ENCODE measurements around the gene UNC5C.

The UNC5C gene

GRCh38 chr4:95238554-95238953 is 310.2 kb downstream of the UNC5C start:
- no peaks in the 10 kb centered on the region for H3K36me3 ChIP-seq (ENCODE audit: insufficient read depth, low read length)
- H3K9ac ChIP-seq (ENCODE audit: low read depth, low read length): no peak overlapping the region
- H3K4me1 ChIP-seq (ENCODE audit: insufficient read depth, low read length): no peaks in the 10 kb centered on the region
- H3K9me3 ChIP-seq (ENCODE audit: control insufficient read depth, insufficient read depth, low read length): no peaks in the 10 kb centered on the region

- Histone ChIP-seq H3K36me3 (ENCODE audit: insufficient read depth, low read length) (no peaks in the 10 kb centered on the region), H3K9me3 (ENCODE audit: control insufficient read depth, insufficient read depth, low read length) (no peaks in the 10 kb centered on the region), H3K9ac (ENCODE audit: low read depth, low read length) (no peak overlapping the region), H3K4me1 (ENCODE audit: insufficient read depth, low read length) (no peaks in the 10 kb centered on the region)
These were observed 316.2 kb downstream of the UNC5C start for GRCh38 chr4:95232358-95233156.

GRCh38 chr4:95231681-95232080 is 317.1 kb downstream of the UNC5C start:
- Histone ChIP-seq H3K36me3 (ENCODE audit: insufficient read depth, low read length) (no peaks in the 10 kb centered on the region), H3K9ac (ENCODE audit: low read depth, low read length) (no peak overlapping the region), H3K4me1 (ENCODE audit: insufficient read depth, low read length) (no peaks in the 10 kb centered on the region), H3K9me3 (ENCODE audit: control insufficient read depth, insufficient read depth, low read length) (no peaks in the 10 kb centered on the region)

GRCh38 chr4:95225849-95226248 is 322.9 kb downstream of the UNC5C start:
- Histone ChIP-seq H3K36me3 (ENCODE audit: insufficient read depth, low read length) (no peaks in the 10 kb centered on the region), H3K4me1 (ENCODE audit: insufficient read depth, low read length) (no peaks in the 10 kb centered on the region), H3K9ac (ENCODE audit: low read depth, low read length) (no peak overlapping the region), H3K9me3 (ENCODE audit: control insufficient read depth, insufficient read depth, low read length) (no peaks in the 10 kb centered on the region)

- no peaks in the 10 kb centered on the region for H3K36me3 ChIP-seq (ENCODE audit: insufficient read depth, low read length)
- H3K4me1 ChIP-seq (ENCODE audit: insufficient read depth, low read length): no peaks in the 10 kb centered on the region
- H3K9ac ChIP-seq (ENCODE audit: low read depth, low read length): no peak overlapping the region
- no peaks in the 10 kb centered on the region for H3K9me3 ChIP-seq (ENCODE audit: control insufficient read depth, insufficient read depth, low read length)
These were observed 324.4 kb downstream of the UNC5C start for GRCh38 chr4:95224402-95224801.

GRCh38 chr4:95220205-95221175 is 328.3 kb downstream of the UNC5C start:
- H3K9me3 ChIP-seq (ENCODE audit: control insufficient read depth, insufficient read depth, low read length): no peaks in the 10 kb centered on the region
- H3K9ac ChIP-seq (ENCODE audit: low read depth, low read length): no peak overlapping the region
- no peaks in the 10 kb centered on the region for H3K4me1 ChIP-seq (ENCODE audit: insufficient read depth, low read length)
- H3K36me3 ChIP-seq (ENCODE audit: insufficient read depth, low read length): no peaks in the 10 kb centered on the region

GRCh38 chr4:95219109-95219508 is 329.7 kb downstream of the UNC5C start:
- H3K4me1 ChIP-seq (ENCODE audit: insufficient read depth, low read length): no peaks in the 10 kb centered on the region
- H3K9ac ChIP-seq (ENCODE audit: low read depth, low read length): no peak overlapping the region
- H3K9me3 ChIP-seq (ENCODE audit: control insufficient read depth, insufficient read depth, low read length): no peaks in the 10 kb centered on the region
- H3K36me3 ChIP-seq (ENCODE audit: insufficient read depth, low read length): no peaks in the 10 kb centered on the region

- H3K9ac ChIP-seq (ENCODE audit: low read depth, low read length): no peak overlapping the region
These were observed 331.6 kb downstream of the UNC5C start for GRCh38 chr4:95217197-95217596.

GRCh38 chr4:95216636-95217035 is 332.1 kb downstream of the UNC5C start:
- no peaks in the 10 kb centered on the region for H3K36me3 ChIP-seq (ENCODE audit: insufficient read depth, low read length)
- H3K9me3 ChIP-seq (ENCODE audit: control insufficient read depth, insufficient read depth, low read length): no peaks in the 10 kb centered on the region
- H3K4me1 ChIP-seq (ENCODE audit: insufficient read depth, low read length): no peaks in the 10 kb centered on the region; the same call in 1 of the 2 replicates

More at GRCh38 chr4:95217197-95217596, 331.6 kb downstream of the UNC5C start:
- Histone ChIP-seq H3K9me3 (ENCODE audit: control insufficient read depth, insufficient read depth, low read length) (no peaks in the 10 kb centered on the region), H3K4me1 (ENCODE audit: insufficient read depth, low read length) (no peaks in the 10 kb centered on the region; the same call in 1 of the 2 replicates), H3K36me3 (ENCODE audit: insufficient read depth, low read length) (no peaks in the 10 kb centered on the region)

GRCh38 chr4:95215991-95216605 is 332.7 kb downstream of the UNC5C start:
- H3K36me3 ChIP-seq (ENCODE audit: insufficient read depth, low read length): no peaks in the 10 kb centered on the region
- no peaks in the 10 kb centered on the region for H3K9me3 ChIP-seq (ENCODE audit: control insufficient read depth, insufficient read depth, low read length)
- no peaks in the 10 kb centered on the region; the same call in 1 of the 2 replicates for H3K4me1 ChIP-seq (ENCODE audit: insufficient read depth, low read length)
- H3K9ac ChIP-seq (ENCODE audit: low read depth, low read length): no peak overlapping the region

More at GRCh38 chr4:95216636-95217035, 332.1 kb downstream of the UNC5C start:
- H3K9ac ChIP-seq (ENCODE audit: low read depth, low read length): no peak overlapping the region

GRCh38 chr4:95215043-95215442 is 333.7 kb downstream of the UNC5C start:
- H3K9me3 ChIP-seq (ENCODE audit: control insufficient read depth, insufficient read depth, low read length): no peaks in the 10 kb centered on the region
- H3K36me3 ChIP-seq (ENCODE audit: insufficient read depth, low read length): no peaks in the 10 kb centered on the region
- H3K4me1 ChIP-seq (ENCODE audit: insufficient read depth, low read length): no peaks in the 10 kb centered on the region; the same call in 1 of the 2 replicates
- no peak overlapping the region for H3K9ac ChIP-seq (ENCODE audit: low read depth, low read length)

GRCh38 chr4:95214408-95214807 is 334.4 kb downstream of the UNC5C start:
- Histone ChIP-seq H3K9me3 (ENCODE audit: control insufficient read depth, insufficient read depth, low read length) (no peaks in the 10 kb centered on the region), H3K9ac (ENCODE audit: low read depth, low read length) (no peak overlapping the region), H3K36me3 (ENCODE audit: insufficient read depth, low read length) (no peaks in the 10 kb centered on the region), H3K4me1 (ENCODE audit: insufficient read depth, low read length) (no peaks in the 10 kb centered on the region; the same call in 1 of the 2 replicates)

- no peaks in the 10 kb centered on the region for H3K9me3 ChIP-seq (ENCODE audit: control insufficient read depth, insufficient read depth, low read length)
- no peaks in the 10 kb centered on the region; the same call in 1 of the 2 replicates for H3K4me1 ChIP-seq (ENCODE audit: insufficient read depth, low read length)
- H3K9ac ChIP-seq (ENCODE audit: low read depth, low read length): no peak overlapping the region
- no peaks in the 10 kb centered on the region for H3K36me3 ChIP-seq (ENCODE audit: insufficient read depth, low read length)
These were observed 335.4 kb downstream of the UNC5C start for GRCh38 chr4:95213366-95213765.

- H3K9ac ChIP-seq (ENCODE audit: low read depth, low read length): no peak overlapping the region
- no peaks in the 10 kb centered on the region for H3K9me3 ChIP-seq (ENCODE audit: control insufficient read depth, insufficient read depth, low read length)
- no peaks in the 10 kb centered on the region; the same call in 1 of the 2 replicates for H3K4me1 ChIP-seq (ENCODE audit: insufficient read depth, low read length)
- H3K36me3 ChIP-seq (ENCODE audit: insufficient read depth, low read length): no peaks in the 10 kb centered on the region
These were observed 336.1 kb downstream of the UNC5C start for GRCh38 chr4:95212692-95213091.

All from ES-I3 (cell line).